Mesendoderm (in vitro differentiated cells): ENCODE data around the gene CFAP221.
"Not testable (repeated sequence)": the region's sequence is repeated elsewhere in the genome, so short reads cannot be mapped to it uniquely, and the experiment has no call there.

Experiments
- DNase-seq: peaks from one replicate; pipeline ENCODE4 v3.0.0; 2013
- H2AK5ac ChIP-seq: 2 replicates; pipeline ENCODE4 v1.6.1; 2013; ENCODE audit warnings: low read length, inconsistent platforms
- H2BK120ac ChIP-seq: 2 replicates; pipeline ENCODE4 v1.6.1; 2013; ENCODE audit warnings: low read depth, mild to moderate bottlenecking, low read length, moderate library complexity, mixed read lengths
- H2BK15ac ChIP-seq: replicated peaks from 2 replicates; pipeline ENCODE4 v1.6.1; 2013; ENCODE audit warnings: low read depth, mild to moderate bottlenecking, moderate library complexity
- H2BK5ac ChIP-seq: 2 replicates; pipeline ENCODE4 v1.6.1; 2013; ENCODE audit warnings: low read length, inconsistent platforms
- H3K18ac ChIP-seq: 2 replicates; pipeline ENCODE4 v1.6.1; 2013; ENCODE audit warnings: mild to moderate bottlenecking, low read length, mixed read lengths
- H3K23ac ChIP-seq: one replicate; pipeline ENCODE4 v1.6.1; 2013; ENCODE audit warnings: low read length
- H3K27ac ChIP-seq: 2 replicates; pipeline ENCODE4 v1.5.1; 2013; ENCODE audit warnings: low read depth, mild to moderate bottlenecking, inconsistent platforms, low read length, moderate library complexity
- H3K27me3 ChIP-seq: 2 replicates; pipeline ENCODE4 v1.6.1; 2013; ENCODE audit warnings: low read length, control low read depth, mild to moderate bottlenecking, inconsistent platforms; ENCODE audit not compliant: insufficient read depth, poor library complexity
- H3K36me3 ChIP-seq: 2 replicates; pipeline ENCODE4 v1.6.1; 2013; ENCODE audit warnings: low read length, inconsistent platforms; ENCODE audit not compliant: control insufficient read depth, insufficient read depth
- H3K4ac ChIP-seq: one replicate; pipeline ENCODE4 v1.6.1; 2013; ENCODE audit warnings: low read depth, mild to moderate bottlenecking, low read length, moderate library complexity
- H3K4me1 ChIP-seq: 2 replicates; pipeline ENCODE4 v1.6.1; 2013; ENCODE audit warnings: low read depth, low read length, inconsistent platforms; ENCODE audit not compliant: control insufficient read depth
- H3K4me2 ChIP-seq: 2 replicates; pipeline ENCODE4 v1.6.1; 2013; ENCODE audit warnings: low read length
- H3K4me3 ChIP-seq: 2 replicates; pipeline ENCODE4 v1.5.1; 2013; ENCODE audit warnings: mild to moderate bottlenecking, low read length
- H3K56ac ChIP-seq: one replicate; pipeline ENCODE4 v1.6.1; 2013; ENCODE audit warnings: low read length
- H3K79me1 ChIP-seq: 2 replicates; pipeline ENCODE4 v1.6.1; 2013; ENCODE audit warnings: low read length, inconsistent platforms
- H3K79me2 ChIP-seq: 2 replicates; pipeline ENCODE4 v1.6.1; 2013; ENCODE audit warnings: mild to moderate bottlenecking, low read length; ENCODE audit not compliant: control insufficient read depth, insufficient read depth
- H3K9ac ChIP-seq: 2 replicates; pipeline ENCODE4 v1.6.1; 2013; ENCODE audit warnings: low read length, inconsistent platforms
- H4K5ac ChIP-seq: one replicate; pipeline ENCODE4 v1.6.1; 2013; ENCODE audit warnings: low read length
- H4K8ac ChIP-seq: one replicate; pipeline ENCODE4 v1.6.1; 2013; ENCODE audit warnings: low read depth, mild to moderate bottlenecking, control low read depth, low read length, moderate library complexity
- WGBS: extraction: QIAGEN DNeasy Blood & Tissue Kit; methylation state at CpG from one replicate; pipeline ENCODE4 v1.1.7; 2013; ENCODE audit warnings: low lambda C conversion rate, missing lambda C conversion rate; ENCODE audit not compliant: insufficient coverage; ENCODE audit errors: extremely low coverage; 5-methylcytosine and 5-hydroxymethylcytosine counted together

The CFAP221 gene

GRCh38 chr2:119606674-119607073 lies 62.4 kb downstream of the CFAP221 start:
- no peak overlapping the region for H3K4me3 ChIP-seq

GRCh38 chr2:119608553-119608952 lies 64.3 kb downstream of the CFAP221 start:
- Histone ChIP-seq H2BK5ac (no peak overlapping the region), H3K4me2 (no peak overlapping the region), H3K79me2 (no peaks in the 10 kb centered on the region), H3K4me1 (no peaks in the 10 kb centered on the region), H3K4me3 (no peak overlapping the region), H3K79me1 (no peaks in the 10 kb centered on the region), H3K56ac (no peak overlapping the region), H3K18ac (no peak overlapping the region), H3K23ac (no peak overlapping the region), H3K36me3 (no peaks in the 10 kb centered on the region), H3K27ac (no peak overlapping the region), H4K5ac (no peak overlapping the region), H3K4ac (no peak overlapping the region), H4K8ac (no peak overlapping the region), H2AK5ac (no peak overlapping the region), H3K9ac (no peak overlapping the region), H2BK120ac (no peak overlapping the region), H3K27me3 (no peaks in the 10 kb centered on the region), H2BK15ac (no peak overlapping the region)
- WGBS = no CpG with 5 or more reads among the region's 3 CpGs
- no peak for DNase-seq

More at GRCh38 chr2:119606674-119607073, 62.4 kb downstream of the CFAP221 start:
- Histone ChIP-seq H3K4ac (no peak overlapping the region), H3K79me1 (no peaks in the 10 kb centered on the region), H3K18ac (no peak overlapping the region), H3K23ac (no peak overlapping the region), H2BK120ac (no peak overlapping the region), H2BK5ac (no peak overlapping the region), H4K8ac (no peak overlapping the region), H4K5ac (no peak overlapping the region), H3K4me2 (no peak overlapping the region), H2BK15ac (no peak overlapping the region), H3K27me3 (no peaks in the 10 kb centered on the region), H3K36me3 (no peaks in the 10 kb centered on the region), H3K9ac (no peak overlapping the region), H3K56ac (no peak overlapping the region), H3K27ac (no peak overlapping the region), H3K4me1 (no peaks in the 10 kb centered on the region), H3K79me2 (no peaks in the 10 kb centered on the region), H2AK5ac (no peak overlapping the region)
- no CpG with 5 or more reads among the region's 1 CpG for WGBS
- no peak for DNase-seq

GRCh38 chr2:119609337-119609736 lies 65.1 kb downstream of the CFAP221 start:
- no peaks in the 10 kb centered on the region for H3K36me3 ChIP-seq
- H2BK15ac ChIP-seq = no peak overlapping the region
- H3K79me2 ChIP-seq = no peaks in the 10 kb centered on the region
- H3K56ac ChIP-seq = no peak overlapping the region
- H3K4me3 ChIP-seq = no peak overlapping the region
- no peak overlapping the region for H2AK5ac ChIP-seq
- WGBS = no CpG with 5 or more reads among the region's 2 CpGs
- no peak overlapping the region for H2BK5ac ChIP-seq
- no peak overlapping the region for H3K27ac ChIP-seq
- H3K4me1 ChIP-seq = no peaks in the 10 kb centered on the region
- no peaks in the 10 kb centered on the region for H3K79me1 ChIP-seq
- no peak overlapping the region for H3K9ac ChIP-seq
- no peak overlapping the region for H4K8ac ChIP-seq
- H3K18ac ChIP-seq = no peak overlapping the region
- DNase-seq = no peak
- no peak overlapping the region for H4K5ac ChIP-seq
- no peak overlapping the region for H2BK120ac ChIP-seq
- no peak overlapping the region for H3K4ac ChIP-seq
- no peak overlapping the region for H3K23ac ChIP-seq
- H3K4me2 ChIP-seq = no peak overlapping the region
- H3K27me3 ChIP-seq = no peaks in the 10 kb centered on the region

GRCh38 chr2:119614140-119614539 lies 69.9 kb downstream of the CFAP221 start:
- H3K4me2 ChIP-seq, H2AK5ac ChIP-seq, H2BK5ac ChIP-seq, H3K27me3 ChIP-seq, H2BK15ac ChIP-seq, H3K4ac ChIP-seq, H3K9ac ChIP-seq, H3K18ac ChIP-seq, H3K79me1 ChIP-seq, H3K36me3 ChIP-seq, H3K23ac ChIP-seq, H3K27ac ChIP-seq, H2BK120ac ChIP-seq, H3K4me3 ChIP-seq, DNase-seq, H4K8ac ChIP-seq, H3K56ac ChIP-seq, H3K4me1 ChIP-seq, H4K5ac ChIP-seq, H3K79me2 ChIP-seq: not testable (repeated sequence)

GRCh38 chr2:119616421-119616820 lies 72.2 kb downstream of the CFAP221 start:
- no peak overlapping the region for H3K56ac ChIP-seq
- no peaks in the 10 kb centered on the region for H3K79me2 ChIP-seq
- no peaks in the 10 kb centered on the region for H3K4me1 ChIP-seq
- no peak overlapping the region for H2BK5ac ChIP-seq
- no peak overlapping the region for H4K5ac ChIP-seq
- H3K27ac ChIP-seq = no peak overlapping the region
- H3K27me3 ChIP-seq = no peaks in the 10 kb centered on the region
- H3K18ac ChIP-seq = no peak overlapping the region
- no peak overlapping the region for H3K4me3 ChIP-seq
- no peaks in the 10 kb centered on the region for H3K36me3 ChIP-seq
- no CpG with 5 or more reads among the region's 6 CpGs for WGBS
- H2BK120ac ChIP-seq = no peak overlapping the region
- no peaks in the 10 kb centered on the region for H3K79me1 ChIP-seq
- H3K4ac ChIP-seq = no peak overlapping the region
- H4K8ac ChIP-seq = no peak overlapping the region
- no peak overlapping the region for H2BK15ac ChIP-seq
- H3K9ac ChIP-seq = no peak overlapping the region
- DNase-seq = no peak
- no peak overlapping the region for H3K23ac ChIP-seq
- no peak overlapping the region for H3K4me2 ChIP-seq
- no peak overlapping the region for H2AK5ac ChIP-seq

- Histone ChIP-seq H3K4me2 (no peak overlapping the region), H3K9ac (no peak overlapping the region), H4K5ac (no peak overlapping the region), H3K36me3 (no peaks in the 10 kb centered on the region), H3K27ac (no peak overlapping the region), H3K79me2 (no peaks in the 10 kb centered on the region), H3K79me1 (no peaks in the 10 kb centered on the region), H2AK5ac (no peak overlapping the region), H3K23ac (no peak overlapping the region), H4K8ac (no peak overlapping the region), H3K56ac (no peak overlapping the region), H3K18ac (no peak overlapping the region), H3K27me3 (no peaks in the 10 kb centered on the region), H2BK5ac (no peak overlapping the region), H3K4ac (no peak overlapping the region), H2BK120ac (no peak overlapping the region), H3K4me3 (no peak overlapping the region), H3K4me1 (no peaks in the 10 kb centered on the region), H2BK15ac (no peak overlapping the region)
- no peak for DNase-seq
- WGBS = no CpG with 5 or more reads among the region's 2 CpGs
These were observed 73.2 kb downstream of the CFAP221 start for GRCh38 chr2:119617455-119617854.
